Measurements from ENCODE around the gene CDC42BPG. TPM values are rescaled to one million over a fixed set of nuclear protein-coding genes. Genes with fewer than 3 reads are reported as not detected.

CDC42BPG gene
- polyA plus RNA-seq, 1 donor from 2014 or later = not detected

DNA sequence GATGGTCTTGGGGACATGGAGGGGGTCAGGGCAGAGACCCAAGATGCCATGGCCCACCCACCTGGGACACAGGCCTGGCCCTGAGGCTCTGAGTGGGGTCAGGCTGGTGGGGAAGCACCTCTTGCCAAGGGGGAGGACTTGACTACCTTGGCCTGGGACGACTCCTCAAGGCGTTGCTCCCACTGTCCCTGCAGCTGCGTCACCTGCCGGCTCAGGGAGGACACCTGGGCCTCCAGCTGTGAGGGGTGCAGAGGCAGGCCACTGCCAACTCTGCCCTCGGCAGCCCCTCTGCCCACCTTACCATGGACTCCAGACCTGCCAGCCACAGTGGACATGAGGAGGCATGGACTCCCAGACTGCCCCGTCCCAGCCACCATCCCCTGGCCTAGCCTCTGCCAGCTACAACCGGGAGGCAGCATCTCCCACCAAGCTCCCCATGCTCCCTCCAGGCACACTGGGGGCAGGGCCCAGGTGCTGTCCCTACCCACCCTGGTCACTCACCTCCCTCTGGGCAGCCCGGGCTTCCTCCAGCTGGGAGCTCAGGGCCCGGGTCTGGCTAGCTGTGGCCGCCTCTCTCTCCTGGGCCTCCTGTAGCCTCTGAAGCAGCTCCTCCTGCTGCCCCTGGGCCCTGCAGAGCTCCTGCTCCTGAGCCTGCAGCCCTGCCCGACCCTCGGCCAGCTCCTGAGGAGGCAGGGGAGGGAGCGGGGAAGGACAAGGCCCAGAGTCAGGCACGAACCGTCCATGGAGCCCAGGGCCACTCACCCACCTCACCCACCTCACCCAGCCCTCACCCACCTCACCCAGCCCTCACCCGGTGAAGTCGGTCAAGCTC is 8.6 kb downstream of the CDC42BPG start:
- H3K27me3 ChIP-seq (ENCODE audit: insufficient read depth, low read depth, low read length) = no peaks in the 10 kb centered on the region
- H2AFZ ChIP-seq (ENCODE audit: low read depth, low read length) = no peak overlapping the region
- H3K9me2 ChIP-seq (ENCODE audit: insufficient read depth, low read length) = no peaks in the 10 kb centered on the region
- no peak overlapping the region for H3K4me3 ChIP-seq (ENCODE audit: low read length)
- H3K36me3 ChIP-seq (ENCODE audit: insufficient read depth, low read length) = no peaks in the 10 kb centered on the region
- H3K27ac ChIP-seq (ENCODE audit: low read length) = no peak overlapping the region
- no peaks in the 10 kb centered on the region for H3F3A ChIP-seq (ENCODE audit: insufficient read depth, low read length, poor library complexity, severe bottlenecking)
- no peaks in the 10 kb centered on the region for H4K20me1 ChIP-seq (ENCODE audit: insufficient read depth)
- TF ChIP-seq SMC3 (conservative IDR thresholded peaks at IDR 0.05; ENCODE audit: poor library complexity) (no peak), TAF1 (IDR thresholded peaks at IDR 0.05; ENCODE audit: low read depth) (no peak), RAD21 (conservative IDR thresholded peaks at IDR 0.05) (no peak), EP300 (conservative IDR thresholded peaks at IDR 0.05; ENCODE audit: poor library complexity, severe bottlenecking) (no peak), MXI1 (conservative IDR thresholded peaks at IDR 0.05; ENCODE audit: poor library complexity, severe bottlenecking) (no peak), EZH2 (IDR thresholded peaks at IDR 0.05; ENCODE audit: borderline replicate concordance, insufficient read depth, low read length, poor library complexity, severe bottlenecking) (no peak), POLR2AphosphoS5 (IDR thresholded peaks at IDR 0.05) (no peak)
- TF ChIP-seq, protein P1, sequence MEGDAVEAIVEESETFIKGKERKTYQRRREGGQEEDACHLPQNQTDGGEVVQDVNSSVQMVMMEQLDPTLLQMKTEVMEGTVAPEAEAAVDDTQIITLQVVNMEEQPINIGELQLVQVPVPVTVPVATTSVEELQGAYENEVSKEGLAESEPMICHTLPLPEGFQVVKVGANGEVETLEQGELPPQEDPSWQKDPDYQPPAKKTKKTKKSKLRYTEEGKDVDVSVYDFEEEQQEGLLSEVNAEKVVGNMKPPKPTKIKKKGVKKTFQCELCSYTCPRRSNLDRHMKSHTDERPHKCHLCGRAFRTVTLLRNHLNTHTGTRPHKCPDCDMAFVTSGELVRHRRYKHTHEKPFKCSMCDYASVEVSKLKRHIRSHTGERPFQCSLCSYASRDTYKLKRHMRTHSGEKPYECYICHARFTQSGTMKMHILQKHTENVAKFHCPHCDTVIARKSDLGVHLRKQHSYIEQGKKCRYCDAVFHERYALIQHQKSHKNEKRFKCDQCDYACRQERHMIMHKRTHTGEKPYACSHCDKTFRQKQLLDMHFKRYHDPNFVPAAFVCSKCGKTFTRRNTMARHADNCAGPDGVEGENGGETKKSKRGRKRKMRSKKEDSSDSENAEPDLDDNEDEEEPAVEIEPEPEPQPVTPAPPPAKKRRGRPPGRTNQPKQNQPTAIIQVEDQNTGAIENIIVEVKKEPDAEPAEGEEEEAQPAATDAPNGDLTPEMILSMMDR (IDR thresholded peaks at IDR 0.05; ENCODE audit: poor library complexity, severe bottlenecking) = no peak
- TF ChIP-seq, protein P2, sequence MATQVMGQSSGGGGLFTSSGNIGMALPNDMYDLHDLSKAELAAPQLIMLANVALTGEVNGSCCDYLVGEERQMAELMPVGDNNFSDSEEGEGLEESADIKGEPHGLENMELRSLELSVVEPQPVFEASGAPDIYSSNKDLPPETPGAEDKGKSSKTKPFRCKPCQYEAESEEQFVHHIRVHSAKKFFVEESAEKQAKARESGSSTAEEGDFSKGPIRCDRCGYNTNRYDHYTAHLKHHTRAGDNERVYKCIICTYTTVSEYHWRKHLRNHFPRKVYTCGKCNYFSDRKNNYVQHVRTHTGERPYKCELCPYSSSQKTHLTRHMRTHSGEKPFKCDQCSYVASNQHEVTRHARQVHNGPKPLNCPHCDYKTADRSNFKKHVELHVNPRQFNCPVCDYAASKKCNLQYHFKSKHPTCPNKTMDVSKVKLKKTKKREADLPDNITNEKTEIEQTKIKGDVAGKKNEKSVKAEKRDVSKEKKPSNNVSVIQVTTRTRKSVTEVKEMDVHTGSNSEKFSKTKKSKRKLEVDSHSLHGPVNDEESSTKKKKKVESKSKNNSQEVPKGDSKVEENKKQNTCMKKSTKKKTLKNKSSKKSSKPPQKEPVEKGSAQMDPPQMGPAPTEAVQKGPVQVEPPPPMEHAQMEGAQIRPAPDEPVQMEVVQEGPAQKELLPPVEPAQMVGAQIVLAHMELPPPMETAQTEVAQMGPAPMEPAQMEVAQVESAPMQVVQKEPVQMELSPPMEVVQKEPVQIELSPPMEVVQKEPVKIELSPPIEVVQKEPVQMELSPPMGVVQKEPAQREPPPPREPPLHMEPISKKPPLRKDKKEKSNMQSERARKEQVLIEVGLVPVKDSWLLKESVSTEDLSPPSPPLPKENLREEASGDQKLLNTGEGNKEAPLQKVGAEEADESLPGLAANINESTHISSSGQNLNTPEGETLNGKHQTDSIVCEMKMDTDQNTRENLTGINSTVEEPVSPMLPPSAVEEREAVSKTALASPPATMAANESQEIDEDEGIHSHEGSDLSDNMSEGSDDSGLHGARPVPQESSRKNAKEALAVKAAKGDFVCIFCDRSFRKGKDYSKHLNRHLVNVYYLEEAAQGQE (IDR thresholded peaks at IDR 0.05; ENCODE audit: borderline replicate concordance) = no peak
- no peak overlapping the region for H3K9ac ChIP-seq (ENCODE audit: low read length)
- no peak overlapping the region for H3K4me2 ChIP-seq (ENCODE audit: low read length)
- no peaks in the 10 kb centered on the region for H3K9me3 ChIP-seq (ENCODE audit: low read length)
- H3K79me2 ChIP-seq (replicated peaks; ENCODE audit: insufficient read depth, low read length) = no peaks in the 10 kb centered on the region

DNA sequence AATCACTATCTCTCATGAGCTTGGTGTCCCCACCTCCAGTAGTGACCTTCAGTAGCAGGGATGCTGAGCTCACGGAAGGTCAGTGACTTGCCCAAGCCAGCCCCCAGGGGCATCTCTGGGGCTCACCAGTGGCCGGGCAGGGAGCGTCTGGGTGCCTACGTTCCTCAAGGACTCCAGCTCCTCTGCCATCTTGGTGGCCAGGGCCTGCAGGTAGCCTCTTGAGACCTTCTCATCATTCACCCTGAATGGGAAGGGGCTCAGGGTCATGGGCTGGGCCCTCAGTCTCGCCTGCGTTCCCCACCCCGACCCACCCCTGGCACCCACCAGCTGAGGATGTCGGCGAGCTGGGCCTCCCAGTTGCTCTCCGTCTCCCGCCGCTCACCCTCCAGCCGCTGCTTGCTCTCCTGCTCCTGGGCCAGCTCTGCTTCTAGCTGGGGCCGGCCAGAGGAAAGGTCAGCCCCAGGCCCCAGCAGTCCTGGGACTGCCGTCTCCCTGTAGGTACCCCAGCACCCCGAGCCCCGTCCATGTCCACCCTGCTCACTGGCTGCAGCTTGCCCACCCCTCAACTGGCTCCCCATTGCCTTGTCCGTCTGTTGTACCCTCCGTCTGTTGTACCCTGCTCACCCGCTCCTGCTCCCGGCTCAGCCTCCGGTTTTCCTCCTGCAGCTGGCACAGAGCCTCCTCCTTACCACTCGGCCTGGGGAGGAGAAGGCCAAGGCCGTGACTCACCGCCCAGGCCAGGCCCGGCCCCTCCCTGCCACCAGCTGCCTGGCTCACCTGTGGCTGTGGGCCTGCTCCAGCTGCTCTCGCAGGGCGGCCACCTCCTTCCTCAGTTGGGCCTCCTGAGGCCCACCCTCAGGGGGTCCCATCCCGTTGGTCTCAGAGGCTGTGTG is 9.5 kb downstream of the CDC42BPG start:
- TF ChIP-seq EP300 (conservative IDR thresholded peaks at IDR 0.05; ENCODE audit: poor library complexity, severe bottlenecking) = no peak
- TF ChIP-seq, protein P1 (IDR thresholded peaks at IDR 0.05; ENCODE audit: poor library complexity, severe bottlenecking) = no peak
- TF ChIP-seq SMC3 (conservative IDR thresholded peaks at IDR 0.05; ENCODE audit: poor library complexity) = no peak
- TF ChIP-seq TAF1 (IDR thresholded peaks at IDR 0.05; ENCODE audit: low read depth) = no peak
- TF ChIP-seq RAD21 (conservative IDR thresholded peaks at IDR 0.05) = no peak
- no peak for TF ChIP-seq POLR2AphosphoS5 (IDR thresholded peaks at IDR 0.05)
- no peak for TF ChIP-seq MXI1 (conservative IDR thresholded peaks at IDR 0.05; ENCODE audit: poor library complexity, severe bottlenecking)
- TF ChIP-seq, protein P2 (IDR thresholded peaks at IDR 0.05; ENCODE audit: borderline replicate concordance) = no peak
- no peak for TF ChIP-seq EZH2 (IDR thresholded peaks at IDR 0.05; ENCODE audit: borderline replicate concordance, insufficient read depth, low read length, poor library complexity, severe bottlenecking)
- Histone ChIP-seq H3K9ac (ENCODE audit: low read length) (no peak overlapping the region), H3K9me3 (ENCODE audit: low read length) (no peaks in the 10 kb centered on the region), H4K20me1 (ENCODE audit: insufficient read depth) (no peaks in the 10 kb centered on the region), H3K27me3 (ENCODE audit: insufficient read depth, low read depth, low read length) (no peaks in the 10 kb centered on the region), H3K9me2 (ENCODE audit: insufficient read depth, low read length) (no peaks in the 10 kb centered on the region), H3K27ac (ENCODE audit: low read length) (no peak overlapping the region), H3K4me3 (ENCODE audit: low read length) (no peak overlapping the region), H3K79me2 (replicated peaks; ENCODE audit: insufficient read depth, low read length) (no peaks in the 10 kb centered on the region), H3K4me2 (ENCODE audit: low read length) (no peak overlapping the region), H3F3A (ENCODE audit: insufficient read depth, low read length, poor library complexity, severe bottlenecking) (no peaks in the 10 kb centered on the region), H2AFZ (ENCODE audit: low read depth, low read length) (no peak overlapping the region), H3K36me3 (ENCODE audit: insufficient read depth, low read length) (no peaks in the 10 kb centered on the region)
